Fibroblast of lung (primary cell): ENCODE measurements around the gene CHST10. TPM values are rescaled to one million over a fixed set of nuclear protein-coding genes. Genes with fewer than 3 reads are reported as not detected.

ENCODE experiments used
- DNase-seq, 2 donors: peaks; one replicate each; pipeline versions ENCODE4 v3.0.0 to v3.0.0-alpha.2; 2010; ENCODE audit warnings: low read depth in 2 of 2
- H2AFZ ChIP-seq: 2 replicates; pipeline ENCODE4 v1.5.1; 2012; ENCODE audit warnings: low read length, control low read depth, inconsistent platforms
- H3K27ac ChIP-seq: 2 replicates; pipeline ENCODE4 v1.5.1; 2011; ENCODE audit warnings: low read length, control low read depth; ENCODE audit not compliant: insufficient read depth
- H3K27me3 ChIP-seq: 2 replicates; pipeline ENCODE4 v1.5.1; 2011; ENCODE audit warnings: mild to moderate bottlenecking, low read length; ENCODE audit not compliant: control insufficient read depth, insufficient read depth
- H3K36me3 ChIP-seq: 2 replicates; pipeline ENCODE4 v1.5.1; 2011; ENCODE audit warnings: low read length; ENCODE audit not compliant: control insufficient read depth, insufficient read depth
- H3K4me1 ChIP-seq: 2 replicates; pipeline ENCODE4 v1.5.1; 2011; ENCODE audit warnings: low read length; ENCODE audit not compliant: control insufficient read depth, insufficient read depth; ENCODE audit errors: extremely low read depth
- H3K4me2 ChIP-seq: 2 replicates; pipeline ENCODE4 v1.5.1; 2011; ENCODE audit warnings: low read length, control low read depth; ENCODE audit not compliant: insufficient read depth; ENCODE audit errors: extremely low read depth
- H3K4me3 ChIP-seq, 4 experiments: fragments of 200-600 bp in 1 of 4; sonication (generic) in 1 of 4; replicated peaks in 1 of 4; 2 replicates each; pipeline ENCODE4 v1.5.1; 2011 to 2016; ENCODE audit warnings: low read length in 4 of 4, low read depth in 3 of 4, mild to moderate bottlenecking in 3 of 4, control low read depth in 2 of 4, inconsistent platforms in 1 of 4, mixed read lengths in 1 of 4; ENCODE audit not compliant: insufficient read depth in 1 of 4; ENCODE audit errors: control extremely low read depth in 1 of 4
- H3K79me2 ChIP-seq: 2 replicates; pipeline ENCODE4 v1.5.1; 2012; ENCODE audit warnings: mild to moderate bottlenecking, low read length, inconsistent platforms; ENCODE audit not compliant: control insufficient read depth, insufficient read depth
- H3K9ac ChIP-seq: 2 replicates; pipeline ENCODE4 v1.5.1; 2011; ENCODE audit warnings: mild to moderate bottlenecking, low read length, control low read depth; ENCODE audit not compliant: insufficient read depth
- H3K9me3 ChIP-seq: 2 replicates; pipeline ENCODE4 v1.5.1; 2012; ENCODE audit warnings: low read depth, low read length; ENCODE audit not compliant: control insufficient read depth, insufficient read depth
- H4K20me1 ChIP-seq: 2 replicates; pipeline ENCODE4 v1.5.1; 2011; ENCODE audit warnings: low read length; ENCODE audit not compliant: control insufficient read depth, insufficient read depth; ENCODE audit errors: extremely low read depth
- EZH2 ChIP-seq: IDR thresholded peaks from 2 replicates; pipeline ENCODE4 v1.5.1; 2012; ENCODE audit warnings: low read length, control low read depth, mild to moderate bottlenecking; ENCODE audit errors: missing control alignments
- polyA plus RNA-seq, 2 donors: library from polyadenylated mRNA; depleted of rRNA in 1 of 2; stranded (reverse) in 1 of 2; unstranded in 1 of 2; fragments of >200 nt; gene quantifications; 2 replicates each; pipeline ENCODE4 v1.2.1, GENCODE V29; 2011 to 2012; ENCODE audit warnings: missing spikeins in 1 of 2
- total RNA-seq: library from RNA; depleted of rRNA; stranded (reverse); fragments of >200 nt; gene quantifications from 2 replicates; pipeline ENCODE4 v1.2.1, GENCODE V29; 2014
- TF ChIP-seq, protein P1 (sequence below), 2 donors: IDR thresholded peaks in 1 of 2; conservative IDR thresholded peaks in 1 of 2; 1 replicate in 1 of 2; 2 replicates in 1 of 2; pipeline ENCODE4 v1.5.1; 2011 to 2012; ENCODE audit warnings: low read length in 2 of 2, control low read depth in 1 of 2, inconsistent platforms in 1 of 2, low read depth in 1 of 2, mild to moderate bottlenecking in 1 of 2

Gene CHST10
- total and polyA plus RNA-seq, 2 donors (not counting 1 experiment from before 2014, with no cell fraction given), result 5.0 to 6.7 TPM

DNA sequence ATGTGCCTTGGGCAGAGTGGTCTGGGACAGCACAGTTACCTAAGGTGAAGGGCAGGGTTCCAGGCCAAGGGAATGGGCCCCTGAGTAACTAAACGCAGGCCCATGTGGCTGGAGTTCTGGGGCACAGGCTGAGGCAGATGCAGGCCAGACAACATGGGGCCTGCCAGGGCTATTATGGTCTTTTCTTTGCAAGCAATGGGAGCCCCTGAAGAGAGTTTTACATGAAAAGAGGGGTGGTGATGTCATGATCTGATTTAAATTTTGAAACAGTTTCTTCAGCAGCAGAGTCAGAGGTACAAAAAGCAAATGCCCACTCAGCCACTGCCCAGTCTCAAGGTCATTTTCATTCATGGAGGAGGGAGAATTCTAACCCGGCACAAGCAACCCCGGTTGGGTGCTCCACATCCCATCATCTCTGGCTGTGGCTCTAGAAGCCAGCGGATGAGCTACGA, 5.6 kb downstream of the CHST10 start:
- H3K27ac ChIP-seq, result no peak overlapping the region
- H3K4me1 ChIP-seq, result no peaks in the 10 kb centered on the region
- DNase-seq, result no peak
- H3K9me3 ChIP-seq, result no peaks in the 10 kb centered on the region
- no peaks in the 10 kb centered on the region for H3K36me3 ChIP-seq
- no peaks in the 10 kb centered on the region for H3K27me3 ChIP-seq
- H3K4me3 ChIP-seq, result no peak overlapping the region
- no peak overlapping the region for H2AFZ ChIP-seq
- no peak for TF ChIP-seq EZH2
- TF ChIP-seq, protein P1, sequence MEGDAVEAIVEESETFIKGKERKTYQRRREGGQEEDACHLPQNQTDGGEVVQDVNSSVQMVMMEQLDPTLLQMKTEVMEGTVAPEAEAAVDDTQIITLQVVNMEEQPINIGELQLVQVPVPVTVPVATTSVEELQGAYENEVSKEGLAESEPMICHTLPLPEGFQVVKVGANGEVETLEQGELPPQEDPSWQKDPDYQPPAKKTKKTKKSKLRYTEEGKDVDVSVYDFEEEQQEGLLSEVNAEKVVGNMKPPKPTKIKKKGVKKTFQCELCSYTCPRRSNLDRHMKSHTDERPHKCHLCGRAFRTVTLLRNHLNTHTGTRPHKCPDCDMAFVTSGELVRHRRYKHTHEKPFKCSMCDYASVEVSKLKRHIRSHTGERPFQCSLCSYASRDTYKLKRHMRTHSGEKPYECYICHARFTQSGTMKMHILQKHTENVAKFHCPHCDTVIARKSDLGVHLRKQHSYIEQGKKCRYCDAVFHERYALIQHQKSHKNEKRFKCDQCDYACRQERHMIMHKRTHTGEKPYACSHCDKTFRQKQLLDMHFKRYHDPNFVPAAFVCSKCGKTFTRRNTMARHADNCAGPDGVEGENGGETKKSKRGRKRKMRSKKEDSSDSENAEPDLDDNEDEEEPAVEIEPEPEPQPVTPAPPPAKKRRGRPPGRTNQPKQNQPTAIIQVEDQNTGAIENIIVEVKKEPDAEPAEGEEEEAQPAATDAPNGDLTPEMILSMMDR (conservative IDR thresholded peaks at IDR 0.05 in 1 of 2, IDR thresholded peaks at IDR 0.05 in 1 of 2; ENCODE audit: low read depth in 1 of 2, low read length in 2 of 2), result no peak
- H3K9ac ChIP-seq, result no peak overlapping the region
- no peaks in the 10 kb centered on the region for H4K20me1 ChIP-seq
- H3K4me2 ChIP-seq, result no peak overlapping the region
- no peaks in the 10 kb centered on the region for H3K79me2 ChIP-seq

DNA sequence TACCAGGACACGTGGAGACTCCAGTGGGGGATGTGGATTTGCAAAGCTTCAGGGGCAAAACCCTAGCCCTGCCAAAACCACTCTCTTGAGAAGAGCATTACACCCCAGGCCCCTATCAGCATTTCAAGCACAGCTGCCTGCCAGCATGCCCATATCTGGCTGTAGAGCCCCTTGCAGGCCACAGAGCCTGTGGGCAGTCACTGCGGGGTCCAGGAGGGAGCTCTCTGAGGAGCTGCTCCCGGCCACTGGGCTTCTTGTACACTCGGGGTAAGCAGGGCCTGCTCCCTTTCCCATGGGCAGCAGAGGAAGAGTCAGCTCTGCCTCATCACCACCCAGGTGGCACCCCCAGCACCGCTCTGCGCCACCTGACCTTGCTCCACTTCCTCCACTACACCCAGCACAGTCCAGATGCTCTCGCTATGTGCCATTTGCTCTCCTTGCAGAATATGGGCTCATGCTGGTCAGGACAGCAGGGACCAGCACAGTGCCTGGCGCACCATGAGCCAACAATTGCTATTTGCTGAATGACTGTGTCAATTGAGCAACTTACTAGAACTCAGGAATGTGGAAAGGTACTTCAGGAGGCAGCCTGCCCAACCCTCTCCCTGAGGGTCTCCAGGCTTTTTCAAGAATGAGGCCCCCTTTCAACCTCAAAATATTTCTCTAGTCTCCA, 7.4 kb downstream of the CHST10 start:
- Histone ChIP-seq H3K4me1 (no peaks in the 10 kb centered on the region), H3K4me2 (no peak overlapping the region), H4K20me1 (no peaks in the 10 kb centered on the region), H3K36me3 (no peaks in the 10 kb centered on the region), H3K9ac (no peak overlapping the region), H2AFZ (no peak overlapping the region), H3K27me3 (no peaks in the 10 kb centered on the region), H3K27ac (no peak overlapping the region), H3K9me3 (no peaks in the 10 kb centered on the region), H3K4me3 (no peak overlapping the region), H3K79me2 (no peaks in the 10 kb centered on the region)
- no peak for DNase-seq
- no peak for TF ChIP-seq EZH2
- TF ChIP-seq, protein P1 (conservative IDR thresholded peaks at IDR 0.05 in 1 of 2, IDR thresholded peaks at IDR 0.05 in 1 of 2; ENCODE audit: low read depth in 1 of 2, low read length in 2 of 2), result no peak

DNA sequence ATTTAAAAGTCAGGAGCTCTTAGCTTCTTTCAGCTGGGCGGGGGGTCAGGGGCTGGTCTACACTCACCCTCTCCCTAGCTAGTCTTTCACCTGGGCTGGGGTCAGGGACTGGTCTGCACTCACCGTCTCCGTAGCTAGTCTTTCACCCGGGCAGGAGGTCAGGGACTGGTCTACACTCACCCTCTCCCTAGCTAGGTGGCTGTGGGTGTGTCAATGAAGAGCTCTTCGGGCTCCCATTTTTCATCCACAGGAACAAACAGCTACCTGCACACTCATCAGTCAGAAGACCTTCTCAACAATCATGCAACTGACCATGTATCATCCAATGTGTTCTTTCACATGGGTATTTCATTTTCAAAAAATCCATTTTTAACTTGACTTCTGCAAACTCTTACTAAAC, 8.0 kb downstream of the CHST10 start:
- H3K9me3 ChIP-seq, result no peaks in the 10 kb centered on the region
- no peaks in the 10 kb centered on the region for H3K27me3 ChIP-seq
- H3K36me3 ChIP-seq, result no peaks in the 10 kb centered on the region
- H3K9ac ChIP-seq, result no peak overlapping the region
- H3K4me3 ChIP-seq, result no peak overlapping the region
- no peak overlapping the region for H3K4me2 ChIP-seq
- H2AFZ ChIP-seq, result no peak overlapping the region
- no peak overlapping the region for H3K27ac ChIP-seq
- DNase-seq, result no peak
- no peaks in the 10 kb centered on the region for H3K4me1 ChIP-seq
- H3K79me2 ChIP-seq, result no peaks in the 10 kb centered on the region
- TF ChIP-seq EZH2, result no peak
- no peaks in the 10 kb centered on the region for H4K20me1 ChIP-seq
